HG02610 (cell line): ENCODE data around the gene COA7.

Experiments
- ATAC-seq: cut with Tn5 transposase; IDR thresholded peaks from one replicate; pipeline ENCODE4 v1.9.1; 2021; ENCODE audit warnings: mild to moderate bottlenecking, moderate library complexity; ENCODE audit not compliant: unreplicated experiment

The COA7 gene

DNA sequence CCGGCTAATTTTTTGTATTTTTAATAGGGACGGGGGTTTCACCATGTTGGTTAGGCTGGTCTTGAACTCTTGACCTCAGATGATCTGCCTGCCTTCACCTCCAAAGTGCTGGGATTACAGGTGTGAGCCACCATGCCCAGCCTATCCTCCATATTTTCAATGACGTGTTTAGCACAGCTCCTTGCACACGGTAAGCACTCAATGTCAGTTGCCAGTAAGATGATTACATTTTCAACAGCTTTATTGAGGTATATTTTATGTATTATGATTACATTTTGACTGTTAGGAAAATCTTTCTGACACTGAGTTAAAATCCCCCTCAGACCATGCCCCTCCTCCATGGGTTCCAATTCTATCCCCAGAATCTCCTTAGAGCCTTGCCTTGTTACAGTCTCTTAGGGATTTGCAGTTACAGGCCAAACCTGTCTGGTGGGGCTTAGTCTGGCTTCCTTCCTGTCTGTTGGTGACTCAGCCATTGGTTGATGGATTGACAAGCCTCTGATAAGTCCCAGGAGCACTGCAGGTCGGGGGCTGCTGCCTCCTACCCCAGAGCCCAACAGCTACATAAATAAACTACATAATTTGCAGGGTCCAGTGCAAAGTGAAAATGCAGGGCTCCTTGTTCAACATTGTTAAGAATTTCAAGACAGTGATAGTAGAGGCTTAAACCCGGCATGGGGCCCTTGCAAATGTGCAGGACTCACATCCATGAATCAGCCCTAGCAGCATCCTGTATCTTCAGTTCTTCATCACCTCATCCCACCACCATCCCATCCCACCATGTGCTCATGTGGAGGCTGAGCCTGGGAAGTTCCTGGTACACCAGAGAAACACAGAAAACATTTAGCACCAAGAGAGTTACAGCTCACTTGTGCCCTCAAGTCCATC lies 23.4 kb downstream of the COA7 start:
- ATAC-seq: no peak

DNA sequence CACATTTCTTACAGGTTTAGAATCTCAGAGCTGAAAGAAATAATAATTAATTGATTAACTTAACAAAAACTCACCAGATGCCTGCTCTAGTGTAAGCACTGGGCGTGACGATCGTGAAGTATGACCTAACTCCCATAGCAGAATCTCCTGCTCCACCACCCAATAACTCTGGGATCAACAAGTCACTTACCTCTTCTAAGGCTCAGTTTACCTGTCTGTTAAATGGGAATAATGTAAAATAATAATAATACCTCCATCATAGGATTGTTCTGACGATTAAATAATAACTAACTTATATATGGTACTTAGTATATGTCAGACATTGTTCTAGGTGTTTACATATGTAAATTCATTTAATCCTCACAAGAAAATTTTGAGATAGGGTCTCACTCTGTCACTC lies 24.6 kb downstream of the COA7 start:
- ATAC-seq: no peak

DNA sequence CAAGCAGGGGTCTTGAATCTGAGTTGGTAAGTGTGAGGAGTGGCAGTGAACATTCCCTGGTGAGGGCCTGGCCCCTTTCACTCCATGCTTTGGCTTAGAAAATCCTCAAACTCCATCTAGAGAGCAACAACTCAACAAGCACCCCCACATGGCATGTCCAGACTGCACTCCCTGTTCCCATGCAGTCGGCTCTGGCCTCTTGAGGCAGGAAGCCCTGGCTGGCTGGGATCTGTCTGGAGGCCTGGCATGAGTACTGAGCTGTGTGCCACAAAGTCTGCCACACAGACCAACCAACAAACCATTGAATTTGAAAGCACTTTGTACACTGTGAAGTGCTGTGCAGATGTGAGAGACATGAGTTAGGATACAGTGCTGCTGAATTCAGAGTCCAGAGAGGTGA lies 25.2 kb downstream of the COA7 start:
- no peak for ATAC-seq

GRCh38 chr1:52670604-52671003 lies 27.5 kb downstream of the COA7 start:
- no peak for ATAC-seq

- no peak for ATAC-seq
Measured at GRCh38 chr1:52669696-52670095, 28.5 kb downstream of the COA7 start.

GRCh38 chr1:52668711-52669110 lies 29.4 kb downstream of the COA7 start:
- ATAC-seq: no peak

DNA sequence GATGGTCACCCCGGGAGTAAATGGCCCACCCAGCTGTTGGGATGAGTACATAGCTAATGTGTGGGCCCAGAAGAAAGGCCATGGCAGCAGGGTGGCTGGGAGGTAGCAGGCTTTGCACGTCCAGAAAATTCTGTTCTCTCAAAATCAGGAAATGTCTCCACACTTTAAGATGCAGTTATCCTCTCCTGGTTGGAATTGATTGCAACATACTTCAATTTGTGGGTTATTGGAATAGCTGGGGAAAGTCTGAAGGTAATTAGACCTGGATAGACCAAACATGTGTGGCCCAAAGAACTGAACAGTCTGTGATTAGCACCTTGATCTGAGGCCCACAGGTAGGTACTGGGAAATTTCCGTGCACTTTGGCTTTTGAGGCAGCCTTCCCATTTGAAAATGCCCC lies 30.2 kb downstream of the COA7 start:
- no peak for ATAC-seq

DNA sequence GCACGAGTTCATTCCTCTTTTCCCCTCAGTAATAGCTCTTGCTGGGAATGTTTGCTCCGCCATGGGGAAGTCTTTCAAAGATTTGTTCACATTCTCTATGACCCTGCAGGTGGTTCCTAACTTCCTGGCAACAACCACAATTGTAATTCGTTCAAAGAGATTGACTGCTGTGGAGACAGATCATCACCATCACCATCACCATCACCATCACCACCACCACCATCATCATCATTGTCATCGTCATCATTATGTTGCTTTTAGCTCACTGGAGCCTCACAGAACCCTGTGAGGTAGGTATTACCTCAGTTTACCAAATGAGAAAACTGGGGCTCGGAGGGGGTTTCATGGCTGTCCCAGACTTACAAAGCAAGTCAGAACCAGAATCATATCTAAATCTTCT lies 30.9 kb downstream of the COA7 start:
- ATAC-seq: no peak

GRCh38 chr1:52665006-52665941 lies 32.9 kb downstream of the COA7 start:
- ATAC-seq: no peak

DNA sequence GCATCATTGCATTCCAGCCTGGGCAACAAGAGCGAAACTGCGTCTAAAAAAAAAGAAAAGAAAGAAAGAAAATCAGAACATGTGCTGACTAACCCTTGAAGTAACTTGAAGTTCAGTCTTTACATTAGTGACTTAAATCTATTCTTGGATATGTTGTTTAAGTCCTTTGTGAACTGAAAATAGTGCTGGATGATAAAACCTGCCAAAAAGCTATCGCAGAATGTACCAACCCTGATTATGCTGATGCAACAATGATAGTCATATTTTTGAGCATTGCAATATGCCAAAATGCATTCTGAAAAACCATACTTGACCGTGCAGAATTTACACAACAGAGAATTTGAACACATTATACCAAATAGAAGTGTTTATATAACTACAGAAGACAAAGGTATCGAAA lies 34.4 kb downstream of the COA7 start:
- ATAC-seq: no peak

DNA sequence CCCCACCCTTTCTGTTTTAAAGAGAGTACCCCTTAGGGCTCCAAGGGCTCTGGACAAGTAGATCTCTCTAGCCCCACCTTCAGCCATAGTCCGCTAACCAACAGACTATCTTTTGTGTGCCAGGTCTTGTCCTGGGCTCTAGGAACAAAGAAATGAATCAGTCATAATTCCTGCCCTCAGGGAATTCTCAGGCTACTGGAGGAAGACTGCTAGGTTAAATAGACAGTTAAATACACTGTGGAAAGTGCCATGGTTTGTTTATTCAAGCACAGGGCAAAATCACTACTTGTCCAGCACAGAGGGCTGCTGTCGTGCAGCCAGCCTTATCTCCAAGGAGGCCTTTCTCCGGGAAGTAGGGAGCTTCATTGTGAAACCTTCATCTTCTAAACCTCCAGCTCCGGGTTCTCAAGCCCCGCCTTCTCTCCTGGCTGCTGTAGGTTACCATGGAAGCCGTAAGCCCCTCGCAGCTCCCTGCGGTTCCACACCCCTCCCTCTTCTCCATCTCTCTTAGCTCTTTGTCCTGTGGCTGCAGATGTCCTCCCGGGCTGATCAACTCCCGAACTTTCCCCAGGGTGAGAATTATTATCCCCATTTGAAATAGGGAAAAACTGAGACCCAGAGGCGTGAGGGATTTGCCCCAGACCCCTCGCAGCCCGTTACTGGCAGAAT lies 35.4 kb downstream of the COA7 start:
- ATAC-seq: no peak

- no peak for ATAC-seq
Measured at GRCh38 chr1:52660807-52661206, 37.3 kb downstream of the COA7 start.

- ATAC-seq: peak; percentile 22
Measured at GRCh38 chr1:52659851-52660596, 38.1 kb downstream of the COA7 start.

DNA sequence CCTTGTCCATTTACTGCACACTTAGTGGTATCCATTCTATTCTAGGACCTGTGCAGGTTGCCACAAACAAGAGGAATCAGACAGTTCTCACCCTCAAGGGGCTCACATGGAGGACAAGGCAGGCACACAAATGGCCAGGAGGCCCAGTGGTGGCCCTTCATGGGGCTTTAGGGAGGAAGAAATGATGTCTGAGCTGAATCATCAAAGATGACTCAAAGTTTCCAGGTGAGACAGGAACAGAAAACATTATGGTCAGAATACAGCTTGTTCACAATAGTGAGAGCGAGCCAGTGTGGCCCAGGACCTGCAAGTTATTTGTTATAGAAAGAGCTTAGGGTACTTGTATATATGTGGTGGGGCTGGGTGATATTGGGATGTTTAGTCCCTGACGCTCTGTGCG lies 38.8 kb downstream of the COA7 start:
- ATAC-seq: peak; percentile 74

GRCh38 chr1:52658795-52659194 lies 39.4 kb downstream of the COA7 start:
- ATAC-seq: no peak

DNA sequence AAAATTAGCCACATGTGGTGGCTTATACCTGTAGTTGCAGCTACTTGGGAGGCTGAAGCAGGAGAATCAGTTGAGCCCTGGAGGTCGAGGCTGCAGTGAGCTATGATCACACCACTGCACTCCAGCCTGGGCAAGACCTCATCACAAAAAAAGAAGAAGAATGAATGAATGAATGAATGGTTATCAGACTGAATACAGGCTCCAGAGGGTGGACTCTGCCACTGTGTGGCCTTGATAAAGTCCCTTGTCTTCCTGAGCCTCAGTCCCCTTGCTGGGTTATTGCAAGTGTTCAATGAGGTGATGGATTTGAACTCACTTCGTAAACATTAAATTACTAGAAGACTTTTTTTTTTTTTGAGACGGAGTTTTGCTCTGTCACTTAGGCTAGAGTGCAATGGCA lies 40.4 kb downstream of the COA7 start:
- ATAC-seq: no peak

- no peak for ATAC-seq
Measured at GRCh38 chr1:52654063-52654462, 44.1 kb downstream of the COA7 start.

DNA sequence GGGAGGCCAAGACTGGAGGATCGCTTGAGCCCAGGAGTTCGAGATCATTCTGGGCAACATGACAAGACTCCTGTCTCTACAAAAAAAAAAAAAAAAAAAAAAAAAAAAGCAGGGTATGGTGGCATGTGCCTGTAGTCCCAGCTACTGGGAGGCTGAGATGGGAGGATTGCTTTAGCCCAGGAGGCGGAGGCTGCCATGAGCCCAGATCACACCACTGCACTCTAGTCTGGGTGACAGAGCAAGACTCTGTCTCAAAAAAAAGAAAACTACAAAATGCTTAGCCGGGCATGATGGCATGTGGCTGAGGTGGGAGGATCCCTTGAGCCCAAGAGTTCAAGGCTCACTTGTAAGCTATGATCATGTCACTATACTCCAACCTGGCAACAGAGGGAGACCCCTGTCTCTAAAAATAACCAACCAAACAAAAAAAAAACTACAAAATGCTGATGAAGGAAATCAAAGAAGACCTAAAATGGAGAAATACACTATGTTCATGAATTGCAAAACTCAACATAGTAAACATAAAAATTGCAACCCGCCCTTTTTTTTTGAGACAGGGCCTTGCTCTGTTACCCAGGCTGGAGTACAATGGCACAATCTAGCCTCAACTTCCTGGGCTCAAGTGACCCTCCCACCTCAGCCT lies 44.8 kb downstream of the COA7 start:
- ATAC-seq: no peak

DNA sequence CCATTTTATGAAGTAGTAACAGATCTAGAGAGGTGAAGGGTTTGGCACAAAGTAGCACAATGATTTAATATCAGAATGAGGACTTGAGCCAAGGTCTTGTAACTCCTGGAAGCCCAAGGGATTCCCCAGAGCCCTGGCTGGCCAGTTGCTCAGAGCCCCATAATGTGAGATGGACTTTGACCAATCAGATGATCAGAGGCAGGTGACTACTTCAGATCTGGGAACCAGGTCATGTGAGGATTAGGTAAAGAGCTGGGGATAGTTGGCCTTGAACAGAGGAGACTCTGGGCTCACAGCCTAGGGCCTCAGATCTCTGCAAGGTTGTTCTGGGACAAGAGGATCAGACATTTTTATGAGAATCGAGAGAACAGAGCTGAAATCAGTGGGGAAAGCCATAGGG lies 46.2 kb downstream of the COA7 start:
- no peak for ATAC-seq

GRCh38 chr1:52645261-52645660 lies 52.9 kb downstream of the COA7 start:
- no peak for ATAC-seq
